ENCODE results near the gene ADAMTSL1.

The ADAMTSL1 gene

GRCh38 chr9:18555105-18555883, 81.3 kb downstream of the ADAMTSL1 start:
- DNase-seq = no peak

GRCh38 chr9:18564018-18564880, 90.3 kb downstream of the ADAMTSL1 start:
- DNase-seq = no peak

DNA sequence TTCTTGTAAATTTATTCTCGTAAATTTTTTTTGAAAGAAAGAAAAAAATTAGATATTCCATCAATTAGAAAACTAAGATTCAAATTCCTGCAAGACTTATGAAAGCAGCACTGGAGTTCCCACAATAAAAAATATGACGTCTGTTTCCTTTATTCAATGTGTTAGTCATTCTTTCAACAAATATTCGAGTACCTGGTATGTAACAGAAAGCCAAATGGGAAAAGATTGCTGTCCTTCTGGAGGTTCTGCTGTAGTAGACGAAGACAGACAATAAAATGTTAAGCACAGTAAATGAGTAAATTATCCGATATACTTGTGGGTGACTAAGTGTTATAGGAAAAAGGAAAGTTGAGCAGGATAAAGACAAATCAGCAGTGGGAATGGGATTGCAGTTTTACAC, 92.2 kb downstream of the ADAMTSL1 start:
- DNase-seq = no peak

GRCh38 chr9:18568973-18569372, 95.0 kb downstream of the ADAMTSL1 start:
- no peak for DNase-seq

DNA sequence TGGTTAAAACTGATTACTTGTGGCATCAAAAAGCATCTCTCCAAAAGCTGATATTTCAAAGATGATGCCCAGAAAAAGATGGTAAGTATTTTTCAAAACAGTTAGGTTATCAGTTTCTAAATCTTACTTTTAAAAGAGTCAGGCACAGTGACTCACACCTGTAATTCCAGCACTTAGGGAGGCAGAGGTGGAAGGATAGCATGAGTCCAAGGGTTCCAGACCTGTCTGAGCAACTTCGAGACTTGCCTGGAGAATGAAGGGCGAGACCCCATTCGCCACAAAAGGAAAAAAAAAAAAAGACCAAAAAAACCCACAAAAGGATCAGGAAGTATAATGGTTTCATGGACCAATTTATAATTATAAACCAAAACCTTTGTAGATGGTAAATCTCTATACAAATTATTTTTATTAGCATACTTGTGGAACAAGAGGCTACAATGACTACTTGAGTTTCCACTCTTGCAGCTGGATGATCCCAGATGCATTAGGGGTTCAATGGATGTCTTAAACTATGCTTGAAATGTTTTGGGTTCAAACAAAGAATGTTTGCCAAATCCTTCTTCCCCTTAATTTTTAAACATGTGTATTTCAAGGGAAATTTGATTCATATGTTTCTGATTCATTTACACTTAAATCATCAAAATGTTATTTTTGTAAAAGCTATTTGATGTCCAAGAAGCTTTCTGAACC, 96.1 kb downstream of the ADAMTSL1 start:
- no peak for DNase-seq

DNA sequence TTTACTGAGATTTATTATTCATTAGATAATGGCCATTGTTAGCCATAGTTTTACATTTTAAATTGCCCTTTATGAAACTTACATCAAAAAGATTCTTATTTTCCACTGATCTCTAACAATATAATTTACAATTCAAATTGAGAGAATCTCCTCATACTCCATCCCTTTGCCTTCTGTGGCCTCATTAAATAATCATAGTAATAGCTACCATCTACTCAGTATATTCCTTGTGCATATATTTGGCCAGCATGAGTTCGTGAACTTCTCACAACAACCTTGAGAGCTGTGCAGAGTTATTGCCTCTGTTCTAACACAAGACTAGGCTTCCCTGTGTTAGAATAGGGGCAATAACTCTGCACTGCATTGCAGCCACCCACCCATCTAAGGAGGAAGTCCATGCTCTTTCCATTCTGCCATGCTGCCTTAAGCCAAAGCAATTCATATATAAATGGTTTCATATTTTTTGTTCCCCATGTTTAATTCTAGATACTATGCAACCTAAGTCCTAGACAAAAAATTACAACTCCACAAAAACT, 99.1 kb downstream of the ADAMTSL1 start:
- DNase-seq = no peak

GRCh38 chr9:18575686-18576085, 101.7 kb downstream of the ADAMTSL1 start:
- DNase-seq = no peak

- no peak for DNase-seq
Measured at GRCh38 chr9:18579536-18579935, 105.6 kb downstream of the ADAMTSL1 start.

- DNase-seq = no peak
Measured at GRCh38 chr9:18580151-18580550, 106.2 kb downstream of the ADAMTSL1 start.

DNA sequence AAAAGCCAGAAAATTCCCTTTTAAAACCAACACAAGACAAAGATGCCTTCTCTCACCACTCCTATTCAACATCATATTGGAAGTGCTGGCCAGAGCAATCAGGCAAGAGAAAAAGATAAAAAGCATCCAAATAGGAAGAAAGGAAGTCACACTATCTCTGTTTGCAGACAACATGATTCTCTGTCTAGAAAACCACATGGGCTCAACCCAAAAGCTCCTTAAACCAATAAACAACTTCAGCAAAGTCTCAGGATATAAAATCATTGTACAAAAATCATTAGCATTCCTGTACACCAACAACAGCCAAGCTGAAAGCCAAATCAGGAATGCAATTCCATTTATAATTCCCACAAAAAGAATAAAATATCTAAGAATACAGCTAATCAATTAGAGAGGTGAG, 112.0 kb downstream of the ADAMTSL1 start:
- no peak for DNase-seq

- DNase-seq = no peak
Measured at GRCh38 chr9:18588002-18588401, 114.0 kb downstream of the ADAMTSL1 start.

- no peak for DNase-seq
Measured at GRCh38 chr9:18591261-18591660, 117.3 kb downstream of the ADAMTSL1 start.

DNA sequence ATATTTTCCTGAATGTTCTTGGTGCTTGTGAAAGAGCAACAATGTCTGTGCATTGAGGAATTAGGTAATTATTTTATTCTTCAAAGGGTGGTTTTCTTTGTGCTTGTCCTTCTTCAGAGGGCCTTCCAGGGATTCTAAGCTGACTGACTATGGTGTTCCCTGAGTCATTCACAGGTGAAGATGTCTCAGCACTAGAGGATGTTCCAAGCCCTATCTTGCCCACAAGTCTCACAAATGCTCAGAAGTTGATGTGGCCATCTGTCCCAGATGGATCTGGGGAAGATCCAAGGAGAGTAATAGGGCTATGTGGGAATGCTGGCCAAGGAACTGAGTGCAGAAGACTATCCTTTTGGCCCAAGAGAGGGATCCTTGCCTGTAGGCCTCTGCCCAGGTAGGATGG, 120.9 kb downstream of the ADAMTSL1 start:
- DNase-seq = no peak

- DNase-seq = no peak
Measured at GRCh38 chr9:18595597-18595996, 121.6 kb downstream of the ADAMTSL1 start.

- no peak for DNase-seq
Measured at GRCh38 chr9:18596920-18597319, 123.0 kb downstream of the ADAMTSL1 start.

GRCh38 chr9:18598969-18599368, 125.0 kb downstream of the ADAMTSL1 start:
- no peak for DNase-seq

- DNase-seq = no peak
Measured at GRCh38 chr9:18601026-18601425, 127.1 kb downstream of the ADAMTSL1 start.

DNA sequence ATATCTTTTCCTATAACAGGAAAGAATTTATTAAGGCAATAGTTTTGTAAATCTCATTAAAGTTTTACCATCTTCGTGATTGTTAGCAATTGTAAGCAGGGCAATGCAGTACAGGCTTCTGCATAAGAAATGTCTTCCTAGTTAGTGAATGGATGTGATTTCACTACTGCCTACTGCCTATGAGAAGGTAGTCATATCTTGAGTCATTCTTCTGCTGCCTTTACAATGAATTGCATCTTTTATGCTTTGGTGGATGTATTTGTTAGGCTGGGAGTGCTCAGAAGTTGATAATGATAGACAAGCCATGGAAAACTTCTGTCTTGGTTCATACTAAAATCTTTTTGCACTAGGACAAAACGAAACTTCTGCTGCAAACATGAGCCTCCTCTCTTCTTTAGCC, 128.0 kb downstream of the ADAMTSL1 start:
- DNase-seq = no peak

- DNase-seq = no peak
Measured at GRCh38 chr9:18604767-18605730, 131.1 kb downstream of the ADAMTSL1 start.

DNA sequence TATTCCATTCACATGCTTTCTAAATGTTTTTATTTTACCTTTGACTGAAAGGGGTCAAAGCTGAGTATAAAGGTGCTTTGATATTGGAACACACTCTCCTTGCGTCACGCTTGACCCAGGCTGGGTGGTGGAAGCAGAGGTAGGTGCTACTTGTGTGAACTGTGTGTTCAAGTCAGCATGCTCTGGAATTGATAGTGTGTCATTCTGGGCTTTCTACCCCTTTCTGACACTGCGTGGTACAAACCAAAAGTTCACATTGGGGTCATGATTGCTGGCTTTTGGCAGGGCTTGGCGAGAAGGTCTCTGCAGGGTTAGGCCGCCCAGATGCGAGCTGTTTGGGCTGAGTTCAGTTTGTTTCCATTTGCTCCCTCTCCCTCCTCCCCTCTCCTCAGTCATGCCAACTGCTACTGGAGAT, 131.8 kb downstream of the ADAMTSL1 start:
- no peak for DNase-seq

GRCh38 chr9:18606281-18606680, 132.3 kb downstream of the ADAMTSL1 start:
- DNase-seq = no peak

GRCh38 chr9:18606846-18607245, 132.9 kb downstream of the ADAMTSL1 start:
- no peak for DNase-seq

Data from activated CD4-positive, alpha-beta T cell treated with anti-CD3 and anti-CD28 coated beads for 48 hours (primary cell).